ENCODE results near the gene STAC2.

The STAC2 gene

GRCh38 chr17:39212841-39213480 is 12.8 kb downstream of the STAC2 start:
- Histone ChIP-seq H3K36me3 (ENCODE audit: control insufficient read depth, insufficient read depth, low read length) (no peaks in the 10 kb centered on the region), H3K27me3 (ENCODE audit: control insufficient read depth, insufficient read depth, low read length) (no peaks in the 10 kb centered on the region), H3K9ac (ENCODE audit: low read length) (no peak overlapping the region), H3K4me3 (ENCODE audit: low read length) (no peak overlapping the region), H3K27ac (ENCODE audit: low read depth, low read length) (no peak overlapping the region), H3K4me1 (ENCODE audit: control insufficient read depth, insufficient read depth, low read length) (peaks cover 6% of the 10 kb centered on the region)

GRCh38 chr17:39212195-39212810 is 13.4 kb downstream of the STAC2 start:
- Histone ChIP-seq H3K36me3 (ENCODE audit: control insufficient read depth, insufficient read depth, low read length) (no peaks in the 10 kb centered on the region), H3K27ac (ENCODE audit: low read depth, low read length) (no peak overlapping the region), H3K9ac (ENCODE audit: low read length) (no peak overlapping the region), H3K4me1 (ENCODE audit: control insufficient read depth, insufficient read depth, low read length) (peaks cover 6% of the 10 kb centered on the region), H3K27me3 (ENCODE audit: control insufficient read depth, insufficient read depth, low read length) (no peaks in the 10 kb centered on the region), H3K4me3 (ENCODE audit: low read length) (no peak overlapping the region)

GRCh38 chr17:39210093-39210434 is 15.7 kb downstream of the STAC2 start:
- H3K4me1 ChIP-seq (ENCODE audit: control insufficient read depth, insufficient read depth, low read length), result peaks cover 6% of the 10 kb centered on the region
- no peaks in the 10 kb centered on the region for H3K27me3 ChIP-seq (ENCODE audit: control insufficient read depth, insufficient read depth, low read length)
- peak overlapping the region; percentile 54 for H3K4me3 ChIP-seq (ENCODE audit: low read length)
- H3K27ac ChIP-seq (ENCODE audit: low read depth, low read length), result no peak overlapping the region
- no peak overlapping the region for H3K9ac ChIP-seq (ENCODE audit: low read length)
- H3K36me3 ChIP-seq (ENCODE audit: control insufficient read depth, insufficient read depth, low read length), result peaks cover under 1% of the 10 kb centered on the region

- Histone ChIP-seq H3K27me3 (ENCODE audit: control insufficient read depth, insufficient read depth, low read length) (no peaks in the 10 kb centered on the region), H3K36me3 (ENCODE audit: control insufficient read depth, insufficient read depth, low read length) (peaks cover 5% of the 10 kb centered on the region), H3K4me3 (ENCODE audit: low read length) (peak overlapping the region; percentile 54), H3K9ac (ENCODE audit: low read length) (no peak overlapping the region), H3K27ac (ENCODE audit: low read depth, low read length) (no peak overlapping the region), H3K4me1 (ENCODE audit: control insufficient read depth, insufficient read depth, low read length) (peaks cover 6% of the 10 kb centered on the region)
Measured at GRCh38 chr17:39209317-39210092, 16.2 kb downstream of the STAC2 start.

DNA sequence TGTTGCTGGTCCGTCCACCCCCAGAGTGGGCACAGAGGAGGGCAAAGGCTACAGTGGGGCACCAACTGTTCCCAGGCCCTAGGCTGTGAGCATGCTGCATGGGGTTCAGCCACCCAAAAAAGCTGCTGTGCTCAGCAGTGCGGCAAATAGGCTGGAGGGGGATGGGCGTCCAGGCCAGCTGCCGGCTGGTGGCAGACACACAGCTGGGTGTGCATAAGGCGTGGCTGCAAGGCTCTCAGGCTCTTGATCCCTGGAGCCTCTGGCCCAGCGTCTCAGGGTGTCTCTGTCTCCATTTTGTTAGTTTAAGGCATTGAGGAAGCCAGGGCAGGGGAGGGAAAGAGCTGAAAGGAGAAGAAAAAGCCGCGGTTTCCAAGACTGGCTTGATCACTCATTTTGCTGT is 16.9 kb downstream of the STAC2 start:
- peaks cover 6% of the 10 kb centered on the region for H3K4me1 ChIP-seq (ENCODE audit: control insufficient read depth, insufficient read depth, low read length)
- H3K27me3 ChIP-seq (ENCODE audit: control insufficient read depth, insufficient read depth, low read length), result no peaks in the 10 kb centered on the region
- peaks cover 12% of the 10 kb centered on the region for H3K36me3 ChIP-seq (ENCODE audit: control insufficient read depth, insufficient read depth, low read length)
- H3K4me3 ChIP-seq (ENCODE audit: low read length), result peak overlapping the region; percentile 54
- H3K9ac ChIP-seq (ENCODE audit: low read length), result no peak overlapping the region
- H3K27ac ChIP-seq (ENCODE audit: low read depth, low read length), result no peak overlapping the region

GRCh38 chr17:39208136-39208535 is 17.6 kb downstream of the STAC2 start:
- Histone ChIP-seq H3K27me3 (ENCODE audit: control insufficient read depth, insufficient read depth, low read length) (no peaks in the 10 kb centered on the region), H3K4me1 (ENCODE audit: control insufficient read depth, insufficient read depth, low read length) (peaks cover 6% of the 10 kb centered on the region), H3K9ac (ENCODE audit: low read length) (no peak overlapping the region), H3K27ac (ENCODE audit: low read depth, low read length) (no peak overlapping the region), H3K4me3 (ENCODE audit: low read length) (no peak overlapping the region), H3K36me3 (ENCODE audit: control insufficient read depth, insufficient read depth, low read length) (peaks cover 17% of the 10 kb centered on the region)

- Histone ChIP-seq H3K4me1 (ENCODE audit: control insufficient read depth, insufficient read depth, low read length) (peaks cover 14% of the 10 kb centered on the region), H3K27me3 (ENCODE audit: control insufficient read depth, insufficient read depth, low read length) (no peaks in the 10 kb centered on the region)
Measured at GRCh38 chr17:39205112-39205526, 20.6 kb downstream of the STAC2 start.

GRCh38 chr17:39204245-39204644 is 21.5 kb downstream of the STAC2 start:
- peaks cover 32% of the 10 kb centered on the region for H3K36me3 ChIP-seq (ENCODE audit: control insufficient read depth, insufficient read depth, low read length)
- no peaks in the 10 kb centered on the region for H3K27me3 ChIP-seq (ENCODE audit: control insufficient read depth, insufficient read depth, low read length)
- no peak overlapping the region for H3K9ac ChIP-seq (ENCODE audit: low read length)
- peaks cover 11% of the 10 kb centered on the region for H3K4me1 ChIP-seq (ENCODE audit: control insufficient read depth, insufficient read depth, low read length)
- no peak overlapping the region for H3K4me3 ChIP-seq (ENCODE audit: low read length)
- no peak overlapping the region for H3K27ac ChIP-seq (ENCODE audit: low read depth, low read length)

More at GRCh38 chr17:39205112-39205526, 20.6 kb downstream of the STAC2 start:
- Histone ChIP-seq H3K9ac (ENCODE audit: low read length) (no peak overlapping the region), H3K4me3 (ENCODE audit: low read length) (no peak overlapping the region), H3K36me3 (ENCODE audit: control insufficient read depth, insufficient read depth, low read length) (peaks cover 32% of the 10 kb centered on the region), H3K27ac (ENCODE audit: low read depth, low read length) (no peak overlapping the region)

GRCh38 chr17:39200957-39201510 is 24.7 kb downstream of the STAC2 start:
- Histone ChIP-seq H3K27me3 (ENCODE audit: control insufficient read depth, insufficient read depth, low read length) (no peaks in the 10 kb centered on the region), H3K9ac (ENCODE audit: low read length) (peak overlapping the region; percentile 98), H3K27ac (ENCODE audit: low read depth, low read length) (peak overlapping the region; percentile 99), H3K4me3 (ENCODE audit: low read length) (peak overlapping the region; percentile 100), H3K36me3 (ENCODE audit: control insufficient read depth, insufficient read depth, low read length) (peaks cover 32% of the 10 kb centered on the region), H3K4me1 (ENCODE audit: control insufficient read depth, insufficient read depth, low read length) (peaks cover 12% of the 10 kb centered on the region)

- peak within 1 kb of the TSS; percentile 100 for H3K4me3 ChIP-seq (ENCODE audit: low read length)
- H3K4me1 ChIP-seq (ENCODE audit: control insufficient read depth, insufficient read depth, low read length), result peaks cover 12% of the 10 kb centered on the region
- peak within 1 kb of the TSS; percentile 99 for H3K27ac ChIP-seq (ENCODE audit: low read depth, low read length)
- peaks cover 32% of the 10 kb centered on the region for H3K36me3 ChIP-seq (ENCODE audit: control insufficient read depth, insufficient read depth, low read length)
- H3K27me3 ChIP-seq (ENCODE audit: control insufficient read depth, insufficient read depth, low read length), result no peaks in the 10 kb centered on the region
- peak within 1 kb of the TSS; percentile 98 for H3K9ac ChIP-seq (ENCODE audit: low read length)
Measured at GRCh38 chr17:39200070-39200879, 25.5 kb downstream of the STAC2 start, which contains the start of gene RPL19. Gene RPL19 (plus strand): TSS chr17:39200283. CDS start chr17:39200345, 62 bp downstream.

DNA sequence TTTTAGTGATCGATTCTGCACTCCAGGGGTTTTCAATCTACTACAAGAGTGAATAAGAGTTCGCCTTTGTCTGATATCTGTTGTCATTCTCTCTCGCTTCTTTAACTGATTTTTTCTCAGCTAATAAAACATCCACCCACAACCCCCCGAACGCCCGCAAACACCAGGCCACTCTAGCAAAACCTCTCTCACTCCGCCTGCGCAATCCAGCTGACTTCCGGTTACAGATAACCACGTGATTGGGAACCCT is 26.0 kb downstream of the STAC2 start:
- peaks cover 28% of the 10 kb centered on the region for H3K36me3 ChIP-seq (ENCODE audit: control insufficient read depth, insufficient read depth, low read length)
- H3K9ac ChIP-seq (ENCODE audit: low read length), result peak overlapping the region; percentile 58
- no peaks in the 10 kb centered on the region for H3K27me3 ChIP-seq (ENCODE audit: control insufficient read depth, insufficient read depth, low read length)
- H3K27ac ChIP-seq (ENCODE audit: low read depth, low read length), result peak overlapping the region; percentile 99
- H3K4me3 ChIP-seq (ENCODE audit: low read length), result peak overlapping the region; percentile 65
- H3K4me1 ChIP-seq (ENCODE audit: control insufficient read depth, insufficient read depth, low read length), result peaks cover 12% of the 10 kb centered on the region

DNA sequence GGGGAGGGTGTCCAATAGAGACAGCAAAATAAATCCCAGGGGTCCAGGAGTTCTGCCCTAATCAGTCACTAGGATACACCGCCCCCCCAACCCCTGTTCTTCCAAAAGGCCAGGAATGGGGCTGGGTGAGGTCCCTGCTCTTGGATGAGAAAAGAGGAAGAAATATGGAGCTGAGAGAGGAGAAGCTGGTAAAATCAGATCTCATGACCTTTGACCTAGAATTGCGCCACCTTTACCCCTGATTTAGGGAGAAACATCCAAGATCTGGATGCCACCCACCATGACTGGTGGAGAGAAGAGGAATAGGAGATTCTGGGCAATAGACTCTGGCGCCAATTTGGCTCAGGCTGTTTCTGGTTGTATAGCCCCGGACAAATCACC is 27.6 kb downstream of the STAC2 start:
- Histone ChIP-seq H3K27ac (ENCODE audit: low read depth, low read length) (peak overlapping the region; percentile 75), H3K9ac (ENCODE audit: low read length) (no peak overlapping the region), H3K4me3 (ENCODE audit: low read length) (peak overlapping the region; percentile 69), H3K27me3 (ENCODE audit: control insufficient read depth, insufficient read depth, low read length) (no peaks in the 10 kb centered on the region), H3K36me3 (ENCODE audit: control insufficient read depth, insufficient read depth, low read length) (peaks cover 21% of the 10 kb centered on the region), H3K4me1 (ENCODE audit: control insufficient read depth, insufficient read depth, low read length) (peaks cover 12% of the 10 kb centered on the region)

All from rectal smooth muscle tissue (tissue), 1 donor.